GM12878 (cell line): Measurements from ENCODE around the gene PGAP3. TPM values are rescaled to one million over a fixed set of nuclear protein-coding genes. Genes with fewer than 3 reads are reported as not detected.

ENCODE experiments used
- ASH2L ChIP-seq: fragments of 300-600, 200-600 bp; sonication (generic); IDR thresholded peaks from 2 replicates; pipeline ENCODE4 v1.6.1; 2017; ENCODE audit warnings: low read depth, mild to moderate bottlenecking, borderline replicate concordance
- ATF2 ChIP-seq: IDR thresholded peaks from 2 replicates; pipeline ENCODE4 v1.6.1; 2012; ENCODE audit warnings: low read length, inconsistent platforms
- BMI1 ChIP-seq: fragments of 450-650 bp; IDR thresholded peaks from 2 replicates; pipeline ENCODE4 v1.6.1; 2016; ENCODE audit warnings: mild to moderate bottlenecking, moderate library complexity, borderline replicate concordance
- ESRRA ChIP-seq: IDR thresholded peaks from 2 replicates; pipeline ENCODE4 v1.6.1; 2012; ENCODE audit warnings: mild to moderate bottlenecking, low read length, improper control_type of control experiment
- GATAD2B ChIP-seq: fragments of 450-650 bp; conservative IDR thresholded peaks from 2 replicates; pipeline ENCODE4 v1.6.1; 2017; ENCODE audit warnings: low read depth, mild to moderate bottlenecking, moderate library complexity
- HDAC2 ChIP-seq: fragments of 200-600 bp; sonication (generic); IDR thresholded peaks from 2 replicates; pipeline ENCODE4 v1.6.1; 2017
- HDAC6 ChIP-seq: fragments of 200-600 bp; sonication (generic); IDR thresholded peaks from one replicate; pipeline ENCODE4 v1.8.0; 2017; ENCODE audit warnings: antibody characterized with exemption; ENCODE audit not compliant: unreplicated experiment
- HDGF ChIP-seq: fragments of 450-650 bp; IDR thresholded peaks from 2 replicates; pipeline ENCODE4 v1.6.1; 2016; ENCODE audit warnings: antibody characterized with exemption
- HSF1 ChIP-seq: fragments of 150-350 bp; IDR thresholded peaks from 2 replicates; pipeline ENCODE4 v1.6.1; 2014; ENCODE audit warnings: mild to moderate bottlenecking, low read depth, low read length
- JUND ChIP-seq: IDR thresholded peaks from 2 replicates; pipeline ENCODE4 v1.6.1; 2012; ENCODE audit warnings: low read depth, mild to moderate bottlenecking, low read length, improper control_type of control experiment, moderate library complexity
- KAT2A ChIP-seq: conservative IDR thresholded peaks from 2 replicates; pipeline ENCODE4 v1.6.1; 2011; ENCODE audit warnings: low read depth, low read length; ENCODE audit not compliant: control insufficient read depth
- MLLT1 ChIP-seq: fragments of 450-650 bp; IDR thresholded peaks from 2 replicates; pipeline ENCODE4 v1.6.1; 2016; ENCODE audit warnings: mild to moderate bottlenecking
- MXI1 ChIP-seq: fragments of 150-350 bp; IDR thresholded peaks from 2 replicates; pipeline ENCODE4 v1.6.1; 2011; ENCODE audit warnings: low read depth, mild to moderate bottlenecking, inconsistent platforms, low read length, improper control_type of control experiment
- MYB ChIP-seq: fragments of 150-350 bp; IDR thresholded peaks from 2 replicates; pipeline ENCODE4 v1.6.1; 2014; ENCODE audit warnings: mild to moderate bottlenecking, low read depth, low read length, borderline replicate concordance
- NR2F1 ChIP-seq: fragments of 450-650 bp; conservative IDR thresholded peaks from 2 replicates; pipeline ENCODE4 v1.6.1; 2017; ENCODE audit warnings: mild to moderate bottlenecking
- PKNOX1 ChIP-seq: fragments of 450-650 bp; IDR thresholded peaks from 2 replicates; pipeline ENCODE4 v1.6.1; 2016; ENCODE audit warnings: mild to moderate bottlenecking
- STAT3 ChIP-seq: IDR thresholded peaks from 2 replicates; pipeline ENCODE4 v1.6.1; 2011; ENCODE audit warnings: low read depth, low read length, improper control_type of control experiment
- TCF3 ChIP-seq: IDR thresholded peaks from 2 replicates; pipeline ENCODE4 v1.6.1; 2012; ENCODE audit warnings: low read depth, mild to moderate bottlenecking, low read length, borderline replicate concordance; ENCODE audit not compliant: insufficient read depth
- USF1 ChIP-seq: IDR thresholded peaks from 2 replicates; pipeline ENCODE4 v1.6.1; 2011; ENCODE audit warnings: borderline replicate concordance, low read depth, mild to moderate bottlenecking, moderate library complexity, mixed read lengths, low read length; ENCODE audit not compliant: insufficient read depth; ENCODE audit errors: extremely low read length
- USF2 ChIP-seq: IDR thresholded peaks from 2 replicates; pipeline ENCODE4 v1.6.1; 2011; ENCODE audit warnings: low read depth, low read length, improper control_type of control experiment, borderline replicate concordance
- YBX1 ChIP-seq: fragments of 450-650 bp; IDR thresholded peaks from 2 replicates; pipeline ENCODE4 v1.6.1; 2016; ENCODE audit warnings: antibody characterized with exemption
- YY1 ChIP-seq: IDR thresholded peaks from 2 replicates; pipeline ENCODE4 v1.6.1; 2011; ENCODE audit warnings: low read depth, mild to moderate bottlenecking, low read length
- ZNF24 ChIP-seq: fragments of 450-650 bp; IDR thresholded peaks from 2 replicates; pipeline ENCODE4 v1.6.1; 2017; ENCODE audit warnings: antibody characterized with exemption, mild to moderate bottlenecking
- ZNF384 ChIP-seq: IDR thresholded peaks from 2 replicates; pipeline ENCODE4 v1.6.1; 2012; ENCODE audit warnings: low read depth, mild to moderate bottlenecking, low read length, improper control_type of control experiment, borderline replicate concordance
- polyA plus RNA-seq, 11 experiments: library from polyadenylated mRNA; depleted of rRNA in 4 of 11; unstranded in 6 of 11; stranded (reverse) in 5 of 11; fragments of >200 nt; fragmentation: Nextera tagmentation in 4 of 11; fragmentation: Illumina TruSeq in 1 of 11; extraction: Ambion mirVana in 4 of 11; extraction: Trizol in 1 of 11; gene quantifications; 1 replicate in 1 of 11; 2 replicates in 10 of 11; pipeline versions ENCODE4 v1.2.1 to v1.2.3, GENCODE V29; 2011 to 2016; ENCODE audit warnings: inconsistent platforms in 2 of 11, missing spikeins in 2 of 11, low read depth in 1 of 11
- total RNA-seq, 4 experiments: library from RNA; depleted of rRNA in 3 of 4; stranded (reverse); fragments of >200 nt in 3 of 4; fragmentation: Illumina TruSeq in 1 of 4; extraction: Trizol in 1 of 4; gene quantifications; 2 replicates each; pipeline versions ENCODE4 v1.2.1 to v1.2.3, GENCODE V29; 2013 to 2021

The PGAP3 gene
- total and polyA plus RNA-seq, 10 of the 15 experiments (the other 5 are each of a cell fraction or from before 2014, with no cell fraction given): 0.21 to 10.0 (median 5.3) TPM

GRCh38 chr17:39636927-39637736 lies 50.7 kb downstream of the PGAP3 start, which contains the start of gene STARD3 (continued):
- TF ChIP-seq STAT3: no peak
- peak; percentile 92 for TF ChIP-seq GATAD2B
- peak; percentile 58; the same call in 1 of the 2 replicates for TF ChIP-seq TCF3
- TF ChIP-seq USF1: no peak
- no peak for TF ChIP-seq ATF2
- no peak for TF ChIP-seq ESRRA
- no peak for TF ChIP-seq YBX1
- TF ChIP-seq HDAC2: no peak
- peak; percentile 62; the same call in 1 of the 2 replicates for TF ChIP-seq NR2F1
- no peak for TF ChIP-seq JUND
- no peak for TF ChIP-seq USF2
- peak; percentile 84 for TF ChIP-seq MXI1
- TF ChIP-seq ZNF384: no peak
- TF ChIP-seq KAT2A: no peak
- 0 out of 2 replicates have a peak, but pooled peaks have one; percentile 90 for TF ChIP-seq ASH2L
- TF ChIP-seq MYB: no peak
- TF ChIP-seq YY1: peak; percentile 77
- TF ChIP-seq PKNOX1: no peak; the same call in none of the 2 replicates
- no peak for TF ChIP-seq ZNF24
- TF ChIP-seq MLLT1: no peak
- no peak for TF ChIP-seq HDAC6
- no peak for TF ChIP-seq HSF1
- no peak for TF ChIP-seq BMI1
- no peak for TF ChIP-seq HDGF
